GM18526 (cell line): Measurements from ENCODE around the gene UBE3B.

Source experiments
- POLR2A ChIP-seq: IDR thresholded peaks from 3 replicates; pipeline ENCODE4 v1.6.1; 2011; ENCODE audit not compliant: insufficient read length; ENCODE audit errors: extremely low read depth

The UBE3B gene

DNA sequence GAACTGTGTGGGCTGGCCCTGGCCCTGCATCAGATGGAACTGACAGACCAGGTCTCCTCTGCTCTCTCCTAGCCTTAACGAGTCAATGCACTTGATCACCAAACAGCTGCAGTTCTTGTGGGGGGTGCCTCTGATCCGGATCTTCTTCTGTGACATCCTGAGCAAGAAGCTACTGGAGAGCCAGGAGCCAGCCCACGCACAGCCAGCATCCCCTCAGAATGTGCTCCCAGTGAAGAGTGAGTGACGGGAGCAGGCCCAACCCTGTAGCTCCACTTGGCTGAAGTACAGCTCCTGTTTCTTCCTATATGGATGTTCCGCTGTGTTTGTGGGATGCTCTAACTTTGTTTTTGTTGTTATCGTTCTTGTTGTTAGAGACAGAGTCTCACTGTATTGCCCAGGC is 23.9 kb downstream of the UBE3B start:
- TF ChIP-seq POLR2A, result no peak

GRCh38 chr12:109502332-109502731 is 24.9 kb downstream of the UBE3B start:
- no peak for TF ChIP-seq POLR2A

DNA sequence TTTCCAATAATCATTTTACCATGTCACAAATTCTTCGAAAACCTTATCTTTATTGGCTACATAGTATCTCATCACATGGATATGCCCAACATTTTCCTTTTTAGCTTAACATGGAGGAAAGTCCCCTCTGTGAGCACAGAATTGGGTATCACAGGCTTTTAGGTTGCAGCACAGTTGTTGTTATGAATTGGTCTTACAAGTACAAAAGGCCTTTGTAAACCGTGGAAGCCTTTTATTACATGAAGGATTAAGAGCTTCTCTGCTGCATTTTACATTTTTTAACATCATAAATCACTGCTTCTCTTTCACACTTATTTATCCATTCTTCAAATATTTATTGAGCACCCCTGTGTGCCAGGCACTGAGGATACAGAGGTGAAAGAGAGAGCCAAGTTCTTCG is 26.2 kb downstream of the UBE3B start:
- no peak for TF ChIP-seq POLR2A

DNA sequence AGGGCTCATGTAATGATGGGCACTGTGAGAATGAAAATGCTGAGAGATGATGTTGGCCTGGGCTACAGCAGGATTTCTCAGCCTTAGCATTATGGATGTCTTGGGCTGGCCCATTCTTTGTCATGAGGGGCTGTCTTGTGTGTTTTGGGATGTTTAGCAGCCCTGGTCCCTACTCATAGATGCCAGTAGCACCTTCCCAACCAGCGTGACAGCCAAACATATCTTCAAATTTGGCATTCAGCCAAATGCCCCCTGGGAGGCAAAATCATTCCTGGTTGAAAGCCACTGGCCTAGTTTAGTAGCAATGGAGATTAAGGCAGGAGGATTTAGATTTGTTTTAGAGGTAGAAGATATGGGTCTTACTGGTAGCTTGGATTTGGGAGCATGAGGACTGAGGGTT is 26.6 kb downstream of the UBE3B start:
- no peak for TF ChIP-seq POLR2A

DNA sequence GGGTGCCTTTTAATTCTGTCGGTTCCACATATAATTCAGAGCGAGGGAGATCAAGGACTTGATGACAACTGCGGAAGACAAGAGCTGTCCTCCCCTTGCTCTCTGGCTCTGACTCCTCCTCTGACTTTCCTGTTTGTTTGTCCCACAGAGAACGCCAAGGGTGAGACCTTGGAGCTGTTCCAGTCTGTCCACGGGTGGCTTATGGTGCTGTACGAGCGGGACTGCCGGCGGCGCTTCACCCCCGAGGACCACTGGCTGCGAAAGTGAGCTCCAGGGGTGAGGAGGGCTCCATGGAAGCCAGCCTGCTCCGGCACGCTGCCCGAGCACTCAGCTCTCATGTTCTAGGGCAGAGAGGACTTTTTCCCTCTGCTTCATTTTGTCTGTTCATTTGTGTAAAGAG is 32.8 kb downstream of the UBE3B start:
- no peak for TF ChIP-seq POLR2A

- no peak for TF ChIP-seq POLR2A
Observed at GRCh38 chr12:109512608-109513007, 35.2 kb downstream of the UBE3B start.

- no peak for TF ChIP-seq POLR2A
Observed at GRCh38 chr12:109513051-109513450, 35.6 kb downstream of the UBE3B start.

DNA sequence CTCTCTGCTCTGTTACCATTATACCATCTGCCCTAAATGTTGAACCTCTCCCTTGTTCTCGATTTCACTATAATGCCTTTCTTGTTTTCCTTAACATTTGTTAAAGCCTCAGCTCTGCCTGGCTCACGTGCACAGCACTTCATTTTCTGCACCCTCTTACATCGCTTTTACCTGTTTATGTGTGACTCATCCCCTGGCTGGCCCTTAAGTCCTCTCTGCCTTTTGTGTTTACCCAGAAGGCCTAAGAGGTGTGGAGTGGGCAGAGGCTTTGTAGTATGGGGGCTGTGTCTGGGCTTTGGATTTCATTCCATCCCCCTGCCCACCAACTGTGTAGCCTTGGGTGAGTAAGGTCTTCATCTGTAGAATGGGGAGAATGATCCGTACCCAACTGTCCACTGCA is 36.5 kb downstream of the UBE3B start:
- no peak for TF ChIP-seq POLR2A

DNA sequence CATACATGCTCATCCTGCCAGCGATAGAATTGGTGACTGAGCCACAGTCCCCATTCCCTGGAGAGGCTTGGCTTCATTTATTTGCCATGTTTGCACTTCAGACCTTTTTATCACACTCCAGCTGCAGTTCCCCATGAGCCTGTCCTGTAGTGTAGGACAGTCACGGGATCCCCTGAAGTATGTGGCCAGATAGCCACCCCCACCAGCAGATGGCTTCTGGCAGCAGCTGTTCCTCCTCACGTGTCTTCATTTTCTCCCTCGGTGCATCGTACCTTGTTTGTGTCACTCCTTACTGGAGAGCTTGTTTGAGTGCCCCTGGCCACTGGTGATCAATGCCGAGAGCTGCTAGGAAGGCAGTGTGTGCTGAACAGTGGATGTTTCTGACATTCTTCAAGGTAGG is 40.2 kb downstream of the UBE3B start:
- no peak for TF ChIP-seq POLR2A

DNA sequence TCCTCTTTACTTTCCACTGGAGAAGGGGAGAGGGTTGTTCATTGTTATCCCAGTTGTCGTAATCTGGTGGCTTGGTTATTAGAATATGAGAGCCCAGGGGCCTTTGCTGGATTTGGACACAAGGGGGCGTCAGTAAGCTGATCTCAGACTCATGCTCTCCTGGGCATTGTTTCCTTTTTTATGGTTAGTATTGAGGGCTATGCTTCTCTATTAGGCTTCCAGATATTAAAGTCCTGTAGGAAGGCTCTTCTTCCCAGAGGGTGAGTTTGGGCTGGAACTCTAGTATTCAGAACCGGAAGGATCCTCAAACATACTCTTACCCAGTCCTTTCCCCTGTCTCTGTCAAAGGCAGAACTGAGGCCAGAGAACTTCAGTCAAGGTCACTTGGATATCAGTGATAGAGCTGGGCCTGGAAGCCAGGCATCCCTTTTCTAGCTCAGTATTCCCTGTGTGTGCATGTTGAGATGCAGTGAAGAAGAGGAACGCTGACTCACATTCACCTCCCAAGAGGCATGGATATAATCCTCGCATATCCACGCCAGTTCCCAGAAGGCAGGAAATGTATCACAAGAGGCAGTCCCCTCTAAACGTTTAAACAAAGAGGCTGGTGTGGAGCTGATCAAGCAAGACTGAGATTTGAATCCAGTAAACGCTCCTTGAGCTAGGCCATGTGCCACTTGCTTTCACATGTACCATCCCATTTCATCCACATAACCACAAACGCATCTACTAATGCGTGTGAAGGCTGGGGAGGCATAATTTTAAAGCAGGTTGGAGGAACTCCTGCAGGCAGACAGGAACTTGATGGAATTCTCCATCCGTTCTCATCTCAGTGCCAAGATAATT is 41.6 kb downstream of the UBE3B start:
- no peak for TF ChIP-seq POLR2A

DNA sequence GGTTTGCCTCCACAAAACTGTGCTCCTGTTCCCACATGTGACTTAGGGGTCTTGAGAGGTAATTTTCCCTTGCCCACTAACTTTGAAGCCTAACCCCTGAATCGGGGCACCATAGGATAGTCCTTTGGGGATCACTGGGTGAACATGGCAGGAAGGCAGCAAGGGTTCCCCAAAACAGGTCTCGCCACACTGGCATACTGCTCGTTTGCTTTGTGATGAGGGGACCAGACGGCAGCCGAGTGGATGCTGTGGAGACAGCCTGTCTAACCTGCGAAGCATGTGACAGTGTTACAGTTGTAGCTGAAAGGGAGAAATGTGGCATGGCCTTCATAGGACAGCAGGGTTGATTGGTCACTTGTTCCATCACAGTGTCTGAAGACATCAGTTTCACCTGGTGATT is 42.4 kb downstream of the UBE3B start:
- TF ChIP-seq POLR2A, result no peak

DNA sequence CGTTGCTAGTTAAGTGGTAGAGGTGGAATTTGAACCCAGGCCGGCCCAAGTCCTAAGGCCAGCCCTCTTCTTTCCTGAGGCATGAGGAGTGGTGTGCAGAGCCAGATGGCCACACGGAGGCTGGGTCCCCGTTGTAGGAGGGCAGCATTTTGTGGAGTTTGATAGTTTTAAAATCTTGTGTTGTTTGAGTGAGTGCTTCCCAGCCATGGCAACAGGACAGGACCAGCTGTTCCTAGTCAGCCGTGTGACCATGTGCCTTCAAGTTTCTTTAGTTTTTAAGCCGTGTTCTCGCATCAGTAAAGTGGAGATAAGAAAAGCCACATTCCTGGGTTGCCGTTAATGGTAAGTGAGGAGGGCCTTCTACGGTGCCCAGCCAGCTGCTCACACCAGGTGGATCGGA is 44.4 kb downstream of the UBE3B start:
- no peak for TF ChIP-seq POLR2A

GRCh38 chr12:109523071-109523470 is 45.6 kb downstream of the UBE3B start:
- TF ChIP-seq POLR2A, result no peak

DNA sequence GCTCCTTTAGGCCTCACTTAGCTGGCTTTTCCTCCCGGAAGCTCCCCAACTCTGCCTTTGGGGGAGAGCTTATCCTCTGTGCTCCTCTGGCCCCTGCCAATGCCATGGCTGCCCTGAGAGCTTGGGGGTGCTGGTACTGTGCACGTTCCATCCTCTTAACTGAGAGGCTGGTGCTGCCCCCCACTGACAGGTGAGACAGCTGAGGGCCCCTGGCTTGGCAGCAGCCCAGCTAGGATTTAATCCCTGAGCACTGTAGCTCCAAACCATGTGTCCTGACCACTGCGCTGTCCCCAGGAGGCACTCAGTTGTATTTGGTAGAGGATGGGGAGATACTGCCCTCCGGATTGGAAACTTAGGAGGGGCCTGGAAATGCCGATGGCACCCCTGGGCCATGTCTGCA is 46.1 kb downstream of the UBE3B start:
- TF ChIP-seq POLR2A, result no peak

GRCh38 chr12:109524466-109525278 is 47.2 kb downstream of the UBE3B start:
- no peak for TF ChIP-seq POLR2A

- no peak for TF ChIP-seq POLR2A
Observed at GRCh38 chr12:109525279-109525585, 47.8 kb downstream of the UBE3B start.
